Calu3 (cell line): Measurements from ENCODE around the gene RTN1. TPM values are rescaled to one million over a fixed set of nuclear protein-coding genes. Genes with fewer than 3 reads are reported as not detected.

Source experiments
- BruUV-seq: library from RNA; stranded (reverse); fragments of 400-500 nt; replicated peaks from 2 replicates; lab custom pipeline; 2021; lab: Mats Ljungman, UMichigan
- CTCF ChIA-PET: fragments of 300-600 bp; sonication (Branson Sonifier 250); formaldehyde crosslinking; loops from one replicate; lab custom pipeline; 2022; ENCODE audit warnings: antibody characterized with exemption; lab: Charles Lee
- DNase-seq: peaks from one replicate; pipeline ENCODE4 v3.0.0; 2022
- H3K27ac Mint-ChIP-seq: one replicate; pipeline ENCODE4 v1.8.0; 2022; ENCODE audit warnings: mixed read lengths; ENCODE audit not compliant: unreplicated experiment
- H3K27me3 Mint-ChIP-seq: one replicate; pipeline ENCODE4 v1.8.0; 2022; ENCODE audit warnings: mixed read lengths; ENCODE audit not compliant: unreplicated experiment
- H3K36me3 Mint-ChIP-seq: one replicate; pipeline ENCODE4 v1.8.0; 2022; ENCODE audit warnings: mild to moderate bottlenecking, moderate library complexity, mixed read lengths; ENCODE audit not compliant: insufficient read depth, unreplicated experiment
- H3K4me1 Mint-ChIP-seq: one replicate; pipeline ENCODE4 v1.8.0; 2022; ENCODE audit warnings: mild to moderate bottlenecking, low read depth, mixed read lengths; ENCODE audit not compliant: unreplicated experiment
- H3K4me3 Mint-ChIP-seq: one replicate; pipeline ENCODE4 v1.8.0; 2022; ENCODE audit warnings: mild to moderate bottlenecking, low read depth, moderate library complexity, mixed read lengths; ENCODE audit not compliant: unreplicated experiment
- H3K9me3 Mint-ChIP-seq: one replicate; pipeline ENCODE4 v1.8.0; 2022; ENCODE audit warnings: low read depth, mixed read lengths; ENCODE audit not compliant: unreplicated experiment
- intact Hi-C: fragments of 100-400 bp; cut with micrococcal nuclease; formaldehyde crosslinking; loops from one replicate; pipeline ENCODE4 v1.10.0; 2022; ENCODE audit not compliant: unreplicated experiment
- total RNA-seq: library from RNA; stranded (reverse); gene quantifications from 2 replicates; pipeline ENCODE4 v1.2.3, GENCODE V29; 2022
- TF ChIP-seq, protein P1 (sequence below): fragments of 200-600 bp; IDR thresholded peaks from one replicate; pipeline ENCODE4 v1.8.0; 2022; ENCODE audit warnings: antibody characterized with exemption; ENCODE audit not compliant: unreplicated experiment

RTN1 gene
- total RNA-seq, 1 experiment from 2014 or later = not detected

DNA sequence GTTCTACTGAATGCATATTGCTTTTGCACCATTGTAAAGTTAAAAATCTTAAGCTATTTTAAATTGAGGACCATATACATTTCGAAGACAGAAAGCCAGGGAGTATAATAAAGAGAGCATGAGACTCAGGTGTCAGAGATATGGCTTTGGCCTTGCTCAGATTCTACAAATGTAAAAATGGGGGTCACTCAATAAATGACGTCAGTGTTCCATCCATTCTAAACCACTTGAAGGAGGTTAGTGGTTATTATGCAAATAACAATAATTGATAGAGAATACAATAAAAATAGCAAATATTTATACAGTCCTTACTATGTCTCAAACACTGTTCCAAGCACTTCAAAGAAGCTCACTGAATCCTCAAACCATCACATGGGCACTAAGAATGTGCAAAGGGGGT is 20.1 kb downstream of the RTN1 start:
- no peak for DNase-seq
- intact Hi-C loops = no loop called here
- Mint-ChIP-seq H3K36me3 (no peaks in the 10 kb centered on the region), H3K4me3 (no peak overlapping the region), H3K4me1 (no peaks in the 10 kb centered on the region), H3K27ac (no peak overlapping the region), H3K9me3 (no peaks in the 10 kb centered on the region), H3K27me3 (peaks cover 16% of the 10 kb centered on the region)
- TF ChIP-seq, protein P1, sequence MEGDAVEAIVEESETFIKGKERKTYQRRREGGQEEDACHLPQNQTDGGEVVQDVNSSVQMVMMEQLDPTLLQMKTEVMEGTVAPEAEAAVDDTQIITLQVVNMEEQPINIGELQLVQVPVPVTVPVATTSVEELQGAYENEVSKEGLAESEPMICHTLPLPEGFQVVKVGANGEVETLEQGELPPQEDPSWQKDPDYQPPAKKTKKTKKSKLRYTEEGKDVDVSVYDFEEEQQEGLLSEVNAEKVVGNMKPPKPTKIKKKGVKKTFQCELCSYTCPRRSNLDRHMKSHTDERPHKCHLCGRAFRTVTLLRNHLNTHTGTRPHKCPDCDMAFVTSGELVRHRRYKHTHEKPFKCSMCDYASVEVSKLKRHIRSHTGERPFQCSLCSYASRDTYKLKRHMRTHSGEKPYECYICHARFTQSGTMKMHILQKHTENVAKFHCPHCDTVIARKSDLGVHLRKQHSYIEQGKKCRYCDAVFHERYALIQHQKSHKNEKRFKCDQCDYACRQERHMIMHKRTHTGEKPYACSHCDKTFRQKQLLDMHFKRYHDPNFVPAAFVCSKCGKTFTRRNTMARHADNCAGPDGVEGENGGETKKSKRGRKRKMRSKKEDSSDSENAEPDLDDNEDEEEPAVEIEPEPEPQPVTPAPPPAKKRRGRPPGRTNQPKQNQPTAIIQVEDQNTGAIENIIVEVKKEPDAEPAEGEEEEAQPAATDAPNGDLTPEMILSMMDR = no peak
- no TSS peak for BruUV-seq
- CTCF ChIA-PET = no interaction called here

DNA sequence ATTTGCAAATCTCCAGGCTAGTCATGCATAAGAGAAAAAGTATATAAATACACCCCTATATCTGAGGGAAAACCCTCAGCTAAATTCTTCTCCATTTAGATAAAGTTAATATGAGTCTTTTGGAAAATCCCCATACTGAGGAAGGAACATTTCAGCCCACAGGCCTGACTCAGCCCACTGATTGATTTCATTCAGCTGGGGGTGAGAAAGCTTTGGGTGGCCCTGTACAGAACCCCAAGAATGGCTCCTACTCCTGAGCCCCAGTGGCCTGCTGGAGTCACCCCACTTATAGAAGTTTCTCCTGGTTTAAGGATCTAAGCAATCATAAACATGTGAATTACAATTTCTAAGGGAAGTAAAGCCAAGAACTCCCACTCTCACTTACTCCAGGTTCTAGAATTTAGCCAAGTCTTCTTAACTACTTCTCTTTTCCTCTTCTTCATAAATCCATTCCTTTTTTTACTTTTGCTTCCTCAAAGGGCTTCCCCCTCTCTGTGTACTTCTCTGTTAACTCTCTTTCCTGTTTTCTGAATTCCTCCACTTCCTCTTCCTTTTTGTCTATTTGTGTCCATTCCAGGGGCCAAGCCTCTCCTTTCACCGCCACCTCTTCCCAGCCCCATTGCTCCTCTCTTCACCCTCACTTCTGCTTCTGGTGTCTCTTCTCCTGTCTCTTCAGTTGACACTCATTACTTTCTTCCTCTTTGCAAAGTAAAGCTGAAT is 21.0 kb downstream of the RTN1 start:
- Mint-ChIP-seq H3K27ac (no peak overlapping the region), H3K4me1 (no peaks in the 10 kb centered on the region), H3K4me3 (no peak overlapping the region), H3K9me3 (no peaks in the 10 kb centered on the region), H3K36me3 (no peaks in the 10 kb centered on the region), H3K27me3 (peaks cover 23% of the 10 kb centered on the region)
- no TSS peak for BruUV-seq
- TF ChIP-seq, protein P1 = no peak
- no peak for DNase-seq
- CTCF ChIA-PET = no interaction called here
- intact Hi-C loops = no loop called here

DNA sequence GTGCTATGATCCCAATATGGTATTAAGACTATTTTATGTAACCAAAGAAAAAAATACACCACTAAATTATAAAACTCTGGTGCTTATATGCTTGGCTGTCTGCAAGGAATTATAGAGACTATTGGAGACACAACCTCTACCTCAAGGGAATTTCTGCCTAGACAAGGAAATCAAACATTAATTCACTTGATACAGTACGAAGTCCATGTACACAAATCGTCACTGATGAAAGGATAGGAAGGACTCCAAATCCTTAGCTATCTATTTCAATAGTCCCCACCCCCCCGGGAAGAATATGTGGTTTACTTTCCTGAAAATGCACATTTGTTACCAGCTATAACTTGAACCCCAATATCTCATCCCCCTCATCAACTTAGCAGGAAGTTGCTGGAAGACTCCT is 21.9 kb downstream of the RTN1 start:
- H3K27me3 Mint-ChIP-seq = peaks cover 23% of the 10 kb centered on the region
- CTCF ChIA-PET = no interaction called here
- TF ChIP-seq, protein P1 = no peak
- no peak overlapping the region for H3K4me3 Mint-ChIP-seq
- no peak for DNase-seq
- no TSS peak for BruUV-seq
- H3K36me3 Mint-ChIP-seq = no peaks in the 10 kb centered on the region
- H3K9me3 Mint-ChIP-seq = no peaks in the 10 kb centered on the region
- intact Hi-C loops = no loop called here
- no peaks in the 10 kb centered on the region for H3K4me1 Mint-ChIP-seq
- H3K27ac Mint-ChIP-seq = no peak overlapping the region

DNA sequence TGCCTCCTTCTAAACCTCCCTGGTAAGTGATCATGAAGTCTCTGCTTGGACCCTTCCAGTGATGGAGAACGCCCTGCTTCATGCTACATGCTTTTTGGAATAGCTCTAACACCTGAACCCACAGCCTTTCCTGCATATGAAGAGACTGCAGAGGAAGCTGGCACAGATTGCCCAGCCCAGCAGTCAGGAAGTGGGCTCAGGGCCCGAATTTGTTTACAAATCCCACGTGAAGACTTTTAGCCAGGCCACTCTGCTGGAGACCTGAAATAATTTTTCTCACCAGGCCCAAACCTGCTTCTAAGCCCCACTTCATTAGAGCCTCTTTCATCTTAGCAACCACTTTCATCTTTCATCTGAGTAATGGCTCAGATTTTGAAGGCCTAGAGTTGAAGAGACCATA is 22.9 kb downstream of the RTN1 start:
- peaks cover 23% of the 10 kb centered on the region for H3K27me3 Mint-ChIP-seq
- DNase-seq = no peak
- TF ChIP-seq, protein P1 = no peak
- no peak overlapping the region for H3K27ac Mint-ChIP-seq
- H3K36me3 Mint-ChIP-seq = no peaks in the 10 kb centered on the region
- CTCF ChIA-PET = no interaction called here
- no peak overlapping the region for H3K4me3 Mint-ChIP-seq
- no TSS peak for BruUV-seq
- intact Hi-C loops = no loop called here
- H3K9me3 Mint-ChIP-seq = no peaks in the 10 kb centered on the region
- H3K4me1 Mint-ChIP-seq = no peaks in the 10 kb centered on the region
